Ramos (cell line): ENCODE measurements around the gene ZNF282.

Experiments
- in situ Hi-C: fragments of 300-500 bp; cut with MboI; formaldehyde crosslinking; loops from one replicate; pipeline ENCODE4 v1.14.3; 2022; ENCODE audit warnings: low sequenced_read_pairs; ENCODE audit not compliant: unreplicated experiment

Gene ZNF282

DNA sequence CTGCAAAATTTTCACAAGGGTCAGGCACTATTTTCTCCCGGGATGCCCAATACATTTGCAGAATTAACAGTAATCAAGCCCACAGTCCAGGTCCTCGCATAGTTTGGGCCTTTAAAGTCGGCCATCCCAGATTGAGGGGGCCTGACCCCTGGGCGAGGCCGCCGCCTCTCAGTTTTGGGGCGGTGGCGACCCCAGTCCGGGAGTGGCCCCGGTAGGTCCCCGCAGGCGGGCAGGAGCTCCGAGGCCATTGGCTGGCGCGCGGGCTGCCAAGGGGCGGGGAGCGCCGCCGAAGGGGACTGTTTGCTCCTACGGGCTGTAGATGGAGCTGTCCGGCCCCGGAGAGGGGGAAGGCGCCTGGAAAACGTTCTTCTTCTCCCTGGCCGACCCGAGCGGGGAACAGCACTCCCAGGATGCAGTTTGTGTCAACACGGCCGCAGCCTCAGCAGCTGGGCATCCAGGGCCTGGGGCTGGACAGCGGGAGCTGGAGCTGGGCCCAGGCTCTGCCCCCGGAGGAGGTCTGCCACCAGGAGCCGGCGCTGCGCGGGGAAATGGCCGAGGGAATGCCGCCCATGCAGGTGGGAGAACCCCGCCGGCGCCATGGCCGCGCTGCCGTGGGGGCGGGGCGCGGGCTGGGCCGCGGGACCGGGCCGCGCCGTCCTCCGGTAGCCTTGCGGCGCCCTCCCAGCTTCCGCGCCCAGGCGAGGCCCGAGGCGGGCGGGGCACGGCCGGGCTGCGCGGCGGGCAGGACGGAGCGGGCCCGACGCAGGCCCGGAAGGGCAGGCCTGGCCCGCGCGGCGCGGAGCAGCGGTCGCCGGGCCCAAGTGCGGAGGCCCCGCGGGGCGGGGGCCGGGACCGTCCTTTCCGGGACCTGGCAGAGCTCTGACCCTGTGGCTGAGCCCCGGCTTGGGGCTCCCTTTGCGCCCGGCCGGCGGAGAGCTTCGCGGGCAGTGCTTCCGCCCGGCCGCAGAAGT is at the start of gene ZNF282:
Gene ZNF282 (plus strand): TSS at position 367 of the 971 bp plus-strand sequence. CDS start 44 bp downstream, at position 411.
- in situ Hi-C loops = no loop called here

- in situ Hi-C loops = no loop called here
These were observed 48.1 kb upstream of the ZNF282 start, which contains the start of gene ZNF398 for GRCh38 chr7:149147072-149147751. Gene ZNF398 (plus strand): TSS chr7:149147453. CDS start chr7:149147743, 290 bp downstream.

- in situ Hi-C loops = no loop called here
These were observed 47.3 kb upstream of the ZNF282 start for GRCh38 chr7:149147752-149148653.

GRCh38 chr7:149150981-149151380 is 44.4 kb upstream of the ZNF282 start:
- in situ Hi-C loops = no loop called here

DNA sequence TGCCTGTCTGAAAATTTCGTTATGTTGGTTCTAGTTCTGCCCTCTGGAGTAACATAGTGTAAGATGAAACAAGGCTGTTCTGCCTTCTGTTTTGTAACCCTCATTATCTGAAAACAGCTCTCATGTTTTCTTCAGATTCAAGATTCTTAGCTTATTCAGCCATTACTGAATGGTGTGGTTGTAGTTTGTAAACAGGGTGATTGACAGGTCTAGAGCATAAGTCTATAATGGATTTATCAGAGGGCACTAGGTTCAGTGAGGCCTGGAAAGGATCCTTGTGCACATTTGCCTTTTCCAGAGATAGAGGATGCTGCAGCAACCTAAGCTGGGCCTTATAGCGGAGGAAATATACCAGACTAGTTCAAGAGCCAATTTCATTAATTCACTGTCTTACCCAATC is 42.0 kb upstream of the ZNF282 start:
- in situ Hi-C loops = no loop called here

DNA sequence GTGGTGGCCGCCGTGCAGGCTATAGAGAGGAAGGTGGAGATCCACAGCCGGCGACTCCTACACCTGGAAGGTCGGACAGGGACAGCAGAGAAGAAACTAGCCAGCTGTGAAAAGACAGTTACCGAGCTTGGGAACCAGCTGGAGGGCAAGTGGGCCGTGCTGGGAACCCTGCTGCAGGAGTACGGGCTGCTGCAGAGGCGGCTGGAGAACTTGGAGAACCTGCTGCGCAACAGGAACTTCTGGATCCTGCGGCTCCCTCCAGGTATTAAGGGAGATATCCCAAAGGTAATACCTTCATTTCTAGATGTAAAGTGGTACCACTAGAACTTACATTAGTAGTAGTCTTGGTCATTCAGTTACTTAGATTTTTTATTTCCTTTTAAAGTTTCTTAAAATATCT is 41.3 kb upstream of the ZNF282 start:
- in situ Hi-C loops = no loop called here

- in situ Hi-C loops = no loop called here
These were observed 38.4 kb upstream of the ZNF282 start for GRCh38 chr7:149156898-149157297.

DNA sequence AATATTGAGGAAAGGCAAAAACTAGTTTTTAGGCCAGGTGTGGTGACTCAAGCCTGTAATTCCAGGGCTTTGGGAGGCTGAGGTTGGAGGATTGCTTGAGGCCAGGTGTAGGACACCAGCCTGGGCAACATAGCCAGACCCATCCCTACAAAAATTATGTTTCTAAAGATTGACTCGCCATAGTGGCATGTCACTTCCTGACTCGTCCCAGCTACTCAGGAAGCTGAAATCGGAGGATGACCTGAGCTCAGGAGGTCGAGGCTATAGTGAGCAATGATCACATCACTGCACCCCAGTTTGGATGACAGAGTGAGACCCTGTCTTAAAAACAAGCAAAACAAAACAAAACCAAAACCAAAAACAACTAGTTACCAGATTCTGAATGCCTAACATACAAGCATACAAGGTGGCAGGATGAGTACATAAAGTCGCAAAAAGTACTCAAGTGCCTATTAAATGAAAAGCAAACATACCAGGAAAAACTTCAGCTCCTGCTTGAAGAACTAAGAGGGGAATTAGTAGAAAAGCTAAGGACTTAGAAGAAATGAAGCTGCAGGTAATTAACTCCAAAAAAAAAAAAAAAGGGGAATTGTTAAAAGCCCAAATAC is 34.0 kb upstream of the ZNF282 start:
- in situ Hi-C loops = no loop called here

DNA sequence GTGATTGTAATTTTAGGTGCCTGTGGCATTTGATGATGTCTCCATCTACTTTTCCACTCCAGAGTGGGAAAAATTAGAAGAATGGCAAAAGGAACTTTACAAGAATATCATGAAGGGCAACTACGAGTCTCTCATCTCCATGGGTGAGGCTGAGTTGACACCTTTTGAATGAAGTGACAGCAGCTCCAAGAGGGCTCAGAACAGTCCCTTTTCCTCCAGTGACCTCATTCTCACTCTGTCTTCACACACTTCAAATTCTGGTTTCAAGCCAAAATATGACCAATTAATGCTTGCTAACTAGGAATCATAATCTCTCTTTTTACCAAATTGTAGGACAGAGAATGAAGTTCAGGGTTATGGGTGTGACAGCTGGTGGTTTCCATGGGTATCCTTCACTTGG is 29.2 kb upstream of the ZNF282 start:
- in situ Hi-C loops = no loop called here

GRCh38 chr7:149166630-149167352 is 28.6 kb upstream of the ZNF282 start:
- in situ Hi-C loops = no loop called here

GRCh38 chr7:149171892-149172533 is 23.3 kb upstream of the ZNF282 start:
- in situ Hi-C loops = no loop called here

GRCh38 chr7:149172534-149172920 is 22.8 kb upstream of the ZNF282 start:
- in situ Hi-C loops = no loop called here

DNA sequence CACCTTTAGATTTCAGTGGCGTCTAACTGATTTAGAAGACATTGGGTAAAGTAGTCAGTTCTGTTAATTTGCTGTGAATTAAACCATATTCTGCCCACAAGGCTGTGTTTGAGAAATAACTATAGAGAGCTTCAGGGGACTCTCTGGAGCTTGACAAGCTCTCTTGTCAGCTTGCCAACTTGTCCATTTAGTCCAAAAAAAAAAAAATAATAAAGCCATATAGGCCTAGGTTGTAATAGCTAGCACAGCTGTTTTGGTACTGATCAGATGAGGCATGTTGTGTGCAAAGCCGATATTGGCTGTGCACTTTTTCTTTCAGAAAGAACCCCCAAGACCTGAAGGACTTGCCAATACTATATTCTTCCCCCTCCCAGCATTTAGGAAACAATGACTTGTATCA is 20.2 kb upstream of the ZNF282 start:
- in situ Hi-C loops = no loop called here

- in situ Hi-C loops = no loop called here
These were observed 16.1 kb upstream of the ZNF282 start for GRCh38 chr7:149179241-149179640.

GRCh38 chr7:149180722-149181449 is 14.5 kb upstream of the ZNF282 start:
- in situ Hi-C loops = no loop called here

DNA sequence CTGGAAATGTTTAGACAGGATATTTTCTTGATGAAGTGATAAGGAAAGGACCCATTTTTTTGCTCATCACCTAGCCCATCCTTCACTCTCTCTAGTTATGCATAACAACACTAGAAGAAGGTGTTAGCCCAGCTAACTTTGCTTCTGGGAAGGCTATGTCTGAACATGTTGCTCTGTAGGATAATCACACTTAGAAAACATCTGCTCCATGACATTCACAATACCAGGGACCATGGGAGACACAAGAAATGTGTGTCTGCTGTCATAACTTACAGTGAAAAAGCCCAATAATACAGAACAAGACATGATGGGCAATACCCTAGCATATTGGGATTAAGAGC is 13.9 kb upstream of the ZNF282 start:
- in situ Hi-C loops = no loop called here

- in situ Hi-C loops = no loop called here
These were observed 11.1 kb upstream of the ZNF282 start for GRCh38 chr7:149184274-149184673.

- in situ Hi-C loops = no loop called here
These were observed 7.1 kb upstream of the ZNF282 start for GRCh38 chr7:149188213-149188612.
